ENCODE data around the gene CCNA1.

GRCh38 chr13:36414461-36414860, 17.8 kb upstream of the CCNA1 start:
- no peak for TF ChIP-seq POLR2A (IDR thresholded peaks at IDR 0.05)
- no peak for TF ChIP-seq CTCF (IDR thresholded peaks at IDR 0.05)
